Kidney glomerular epithelial cell (primary cell): Measurements from ENCODE around the gene VGLL4.
"Not testable (repeated sequence)": the region's sequence is repeated elsewhere in the genome, so short reads cannot be mapped to it uniquely, and the experiment has no call there.

ENCODE experiments used
- DNase-seq: peaks from one replicate; lab custom pipeline; 2025; lab: John Stamatoyannopoulos, UW

The VGLL4 gene

GRCh38 chr3:11606090-11606784, 37.5 kb downstream of the VGLL4 start:
- no peak for DNase-seq

GRCh38 chr3:11605398-11605797, 38.3 kb downstream of the VGLL4 start:
- DNase-seq = no peak

GRCh38 chr3:11604139-11604892, 39.4 kb downstream of the VGLL4 start:
- DNase-seq = peak; percentile 30

- DNase-seq = peak; percentile 36
Observed at GRCh38 chr3:11603628-11604027, 40.1 kb downstream of the VGLL4 start.

- no peak for DNase-seq
Observed at GRCh38 chr3:11602886-11603527, 40.7 kb downstream of the VGLL4 start.

- no peak for DNase-seq
Observed at GRCh38 chr3:11602239-11602840, 41.4 kb downstream of the VGLL4 start.

- no peak for DNase-seq
Observed at GRCh38 chr3:11601446-11602238, 42.1 kb downstream of the VGLL4 start.

GRCh38 chr3:11600501-11601282, 43.0 kb downstream of the VGLL4 start:
- DNase-seq = peak; percentile 98

GRCh38 chr3:11596387-11596786, 47.3 kb downstream of the VGLL4 start:
- DNase-seq = no peak

- DNase-seq = not testable (repeated sequence)
Observed at GRCh38 chr3:11595024-11595423, 48.7 kb downstream of the VGLL4 start.

- DNase-seq = no peak
Observed at GRCh38 chr3:11593318-11594034, 50.2 kb downstream of the VGLL4 start.

- no peak for DNase-seq
Observed at GRCh38 chr3:11592445-11593298, 51.0 kb downstream of the VGLL4 start.

- DNase-seq = peak; percentile 80
Observed at GRCh38 chr3:11591391-11592282, 52.1 kb downstream of the VGLL4 start.

GRCh38 chr3:11591002-11591355, 52.7 kb downstream of the VGLL4 start:
- no peak for DNase-seq

- DNase-seq = no peak
Observed at GRCh38 chr3:11589706-11590105, 54.0 kb downstream of the VGLL4 start.

- no peak for DNase-seq
Observed at GRCh38 chr3:11588755-11589154, 55.0 kb downstream of the VGLL4 start.

- DNase-seq = no peak
Observed at GRCh38 chr3:11588338-11588737, 55.4 kb downstream of the VGLL4 start.

- DNase-seq = no peak
Observed at GRCh38 chr3:11587766-11588165, 55.9 kb downstream of the VGLL4 start.
